H9 (cell line): ENCODE measurements around the gene PTGER4. TPM values are rescaled to one million over a fixed set of nuclear protein-coding genes. Genes with fewer than 3 reads are reported as not detected.
A peak's percentile ranks its signal among the peaks of the same experiment; 100 is the strongest.

ENCODE experiments used
- DNase-seq: peaks from one replicate; pipeline ENCODE4 v3.0.0-alpha.2; 2017
- H2AFZ ChIP-seq: one replicate; pipeline ENCODE4 v1.6.1; 2013; ENCODE audit warnings: mild to moderate bottlenecking, low read length, control low read depth, moderate library complexity
- H2AK5ac ChIP-seq: 2 replicates; pipeline ENCODE4 v1.6.1; 2013; ENCODE audit warnings: low read length, control low read depth, mixed read lengths; ENCODE audit not compliant: insufficient read length
- H2BK120ac ChIP-seq: one replicate; pipeline ENCODE4 v1.6.1; 2013; ENCODE audit warnings: low read depth, mild to moderate bottlenecking, low read length, control low read depth, inconsistent platforms; ENCODE audit not compliant: poor library complexity, severe bottlenecking
- H2BK12ac ChIP-seq: 2 replicates; pipeline ENCODE4 v1.6.1; 2013; ENCODE audit warnings: low read length, control low read depth, mixed read lengths, low read depth; ENCODE audit not compliant: insufficient read length
- H2BK15ac ChIP-seq: 2 replicates; pipeline ENCODE4 v1.6.1; 2013; ENCODE audit warnings: low read depth, low read length, control low read depth
- H2BK20ac ChIP-seq: one replicate; pipeline ENCODE4 v1.6.1; 2013; ENCODE audit warnings: low read depth, mild to moderate bottlenecking, low read length, control low read depth, inconsistent platforms; ENCODE audit not compliant: poor library complexity, severe bottlenecking
- H2BK5ac ChIP-seq: 2 replicates; pipeline ENCODE4 v1.6.1; 2013; ENCODE audit warnings: low read length, control low read depth, mixed read lengths; ENCODE audit not compliant: insufficient read length
- H3K14ac ChIP-seq: 2 replicates; pipeline ENCODE4 v1.6.1; 2013; ENCODE audit warnings: low read length, control low read depth; ENCODE audit not compliant: insufficient read depth
- H3K18ac ChIP-seq: 2 replicates; pipeline ENCODE4 v1.6.1; 2013; ENCODE audit warnings: low read depth, mild to moderate bottlenecking, mixed read lengths, low read length, control low read depth; ENCODE audit not compliant: insufficient read length
- H3K23ac ChIP-seq: 2 replicates; pipeline ENCODE4 v1.6.1; 2013; ENCODE audit warnings: low read length, control low read depth, mixed read lengths, low read depth; ENCODE audit not compliant: insufficient read length
- H3K23me2 ChIP-seq: 2 replicates; pipeline ENCODE4 v1.6.1; 2013; ENCODE audit warnings: low read depth, mild to moderate bottlenecking, mixed read lengths, low read length, control low read depth; ENCODE audit not compliant: insufficient read length, poor library complexity, severe bottlenecking
- H3K27ac ChIP-seq: 2 replicates; pipeline ENCODE4 v1.5.1; 2013; ENCODE audit warnings: low read length, control low read depth, mixed read lengths, low read depth; ENCODE audit not compliant: insufficient read length
- H3K27me3 ChIP-seq: 2 replicates; pipeline ENCODE4 v1.6.1; 2013; ENCODE audit warnings: low read length, control low read depth, inconsistent platforms; ENCODE audit not compliant: insufficient read depth
- H3K4ac ChIP-seq: 2 replicates; pipeline ENCODE4 v1.6.1; 2013; ENCODE audit warnings: low read depth, mild to moderate bottlenecking, control low read depth, inconsistent platforms, low read length, moderate library complexity
- H3K4me1 ChIP-seq: 2 replicates; pipeline ENCODE4 v1.6.1; 2013; ENCODE audit warnings: low read length, control low read depth, inconsistent platforms; ENCODE audit not compliant: insufficient read depth
- H3K4me2 ChIP-seq: 2 replicates; pipeline ENCODE4 v1.6.1; 2013; ENCODE audit warnings: low read length, control low read depth, mixed read lengths; ENCODE audit not compliant: insufficient read length, insufficient read depth
- H3K56ac ChIP-seq: 2 replicates; pipeline ENCODE4 v1.6.1; 2013; ENCODE audit warnings: low read depth, mild to moderate bottlenecking, mixed read lengths, low read length, control low read depth; ENCODE audit not compliant: insufficient read length
- H3K79me1 ChIP-seq: 2 replicates; pipeline ENCODE4 v1.6.1; 2013; ENCODE audit warnings: low read depth, mild to moderate bottlenecking, moderate library complexity, low read length, control low read depth, inconsistent platforms; ENCODE audit not compliant: insufficient read depth, poor library complexity, severe bottlenecking
- H3K79me2 ChIP-seq: 2 replicates; pipeline ENCODE4 v1.6.1; 2013; ENCODE audit warnings: low read length, control low read depth, inconsistent platforms; ENCODE audit not compliant: insufficient read depth
- H3K9ac ChIP-seq: 2 replicates; pipeline ENCODE4 v1.6.1; 2013; ENCODE audit warnings: low read length, control low read depth, mixed read lengths; ENCODE audit not compliant: insufficient read length; ENCODE audit errors: extremely low read depth
- H3K9me3 ChIP-seq: one replicate; pipeline ENCODE4 v1.6.1; 2013; ENCODE audit warnings: low read depth, low read length, inconsistent platforms; ENCODE audit not compliant: control insufficient read depth
- H3T11ph ChIP-seq: one replicate; pipeline ENCODE4 v1.6.1; 2013; ENCODE audit warnings: mild to moderate bottlenecking, low read length, control low read depth, inconsistent platforms
- H4K20me1 ChIP-seq: one replicate; pipeline ENCODE4 v1.6.1; 2013; ENCODE audit not compliant: control insufficient read depth, insufficient read length, insufficient read depth
- H4K5ac ChIP-seq: 2 replicates; pipeline ENCODE4 v1.6.1; 2013; ENCODE audit warnings: low read depth, mild to moderate bottlenecking, mixed read lengths, low read length, control low read depth; ENCODE audit not compliant: insufficient read length
- H4K8ac ChIP-seq: replicated peaks from 2 replicates; pipeline ENCODE4 v1.6.1; 2013; ENCODE audit warnings: low read length, control low read depth, mixed read lengths, low read depth; ENCODE audit not compliant: insufficient read length
- H4K91ac ChIP-seq: 2 replicates; pipeline ENCODE4 v1.6.1; 2013; ENCODE audit warnings: low read depth, mild to moderate bottlenecking, moderate library complexity, mixed read lengths, low read length, control low read depth; ENCODE audit not compliant: insufficient read length
- H3K27ac Mint-ChIP-seq, 3 experiments: 2 replicates in 2 of 3; 3 replicates in 1 of 3; pipeline ENCODE4 v1.8.0; 2020 to 2021; ENCODE audit warnings: mixed read lengths in 3 of 3, mild to moderate bottlenecking in 1 of 3, moderate library complexity in 1 of 3
- H3K27me3 Mint-ChIP-seq: 2 replicates; pipeline ENCODE4 v1.8.0; 2021; ENCODE audit warnings: low read depth, mild to moderate bottlenecking, moderate library complexity, mixed read lengths
- H3K36me3 Mint-ChIP-seq, 3 experiments: 2 replicates in 2 of 3; 3 replicates in 1 of 3; pipeline ENCODE4 v1.8.0; 2020 to 2021; ENCODE audit warnings: low read depth in 3 of 3, mixed read lengths in 3 of 3; ENCODE audit not compliant: insufficient read depth in 1 of 3
- H3K4me1 Mint-ChIP-seq, 2 experiments: 2 replicates each; pipeline ENCODE4 v1.8.0; 2020; ENCODE audit warnings: mixed read lengths in 2 of 2
- H3K4me3 Mint-ChIP-seq, 2 experiments: 2 replicates in 1 of 2; 3 replicates in 1 of 2; pipeline ENCODE4 v1.8.0; 2020 to 2021; ENCODE audit warnings: mild to moderate bottlenecking in 2 of 2, mixed read lengths in 2 of 2, moderate library complexity in 1 of 2
- H3K9me3 Mint-ChIP-seq, 2 experiments: 2 replicates in 1 of 2; 3 replicates in 1 of 2; pipeline ENCODE4 v1.8.0; 2020; ENCODE audit warnings: mild to moderate bottlenecking in 2 of 2, mixed read lengths in 2 of 2, moderate library complexity in 1 of 2
- WGBS: extraction: QIAGEN DNeasy Blood & Tissue Kit; methylation state at CpG from one replicate; pipeline ENCODE4 v1.1.7; 2013; ENCODE audit warnings: missing lambda C conversion rate, low lambda C conversion rate, mixed read lengths; ENCODE audit not compliant: insufficient read length; ENCODE audit errors: extremely low coverage; 5-methylcytosine and 5-hydroxymethylcytosine counted together
- total RNA-seq: library from RNA; stranded (reverse); gene quantifications from 2 replicates; pipeline ENCODE4 v1.2.1, GENCODE V29; 2021
- TF ChIP-seq, protein P1 (sequence below): fragments of 200-600 bp; sonication (generic); conservative IDR thresholded peaks from 3 replicates; pipeline ENCODE4 v1.8.0; 2021; ENCODE audit warnings: antibody characterized with exemption, mild to moderate bottlenecking

The PTGER4 gene
- total RNA-seq, 1 experiment from 2014 or later, result 0.35 TPM

DNA sequence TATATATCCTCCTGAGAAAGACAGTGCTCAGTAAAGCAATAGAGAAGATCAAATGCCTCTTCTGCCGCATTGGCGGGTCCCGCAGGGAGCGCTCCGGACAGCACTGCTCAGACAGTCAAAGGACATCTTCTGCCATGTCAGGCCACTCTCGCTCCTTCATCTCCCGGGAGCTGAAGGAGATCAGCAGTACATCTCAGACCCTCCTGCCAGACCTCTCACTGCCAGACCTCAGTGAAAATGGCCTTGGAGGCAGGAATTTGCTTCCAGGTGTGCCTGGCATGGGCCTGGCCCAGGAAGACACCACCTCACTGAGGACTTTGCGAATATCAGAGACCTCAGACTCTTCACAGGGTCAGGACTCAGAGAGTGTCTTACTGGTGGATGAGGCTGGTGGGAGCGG, 12.2 kb downstream of the PTGER4 start:
- Histone ChIP-seq H3K9me3 (no peaks in the 10 kb centered on the region), H3K23ac (no peak overlapping the region), H3K79me1 (no peaks in the 10 kb centered on the region), H4K91ac (no peak overlapping the region), H3T11ph (no peak overlapping the region), H4K5ac (no peak overlapping the region), H3K14ac (no peak overlapping the region), H2BK5ac (no peak overlapping the region), H2BK15ac (no peak overlapping the region), H3K56ac (no peak overlapping the region), H4K8ac (no peak overlapping the region), H3K4ac (no peak overlapping the region), H2AK5ac (no peak overlapping the region), H3K18ac (no peak overlapping the region), H3K4me1 (no peaks in the 10 kb centered on the region), H4K20me1 (no peaks in the 10 kb centered on the region), H3K4me2 (no peak overlapping the region), H3K9ac (no peak overlapping the region), H2BK12ac (no peak overlapping the region), H2AFZ (no peak overlapping the region), H3K23me2 (no peaks in the 10 kb centered on the region), H2BK120ac (no peak overlapping the region), H2BK20ac (no peak overlapping the region), H3K79me2 (no peaks in the 10 kb centered on the region), H3K27me3 (no peaks in the 10 kb centered on the region), H3K27ac (no peak overlapping the region)
- no CpG with 5 or more reads among the region's 9 CpGs for WGBS
- no peak for DNase-seq
- no peaks in the 10 kb centered on the region; a peak in 1 of 5 replicates for H3K9me3 Mint-ChIP-seq
- peaks cover 0 to 2% of the 10 kb centered on the region in 2 experiments; a peak in 2 of 4 replicates for H3K4me1 Mint-ChIP-seq
- 0 out of 7 replicates have a peak overlapping the region, but pooled peaks of 1 of the 3 experiments have one; percentile 45 for H3K27ac Mint-ChIP-seq
- peaks cover 0 to 1% (median 0%) of the 10 kb centered on the region in 3 experiments; a peak in 1 of 7 replicates for H3K36me3 Mint-ChIP-seq
- no peak overlapping the region for H3K4me3 Mint-ChIP-seq
- TF ChIP-seq, protein P1, sequence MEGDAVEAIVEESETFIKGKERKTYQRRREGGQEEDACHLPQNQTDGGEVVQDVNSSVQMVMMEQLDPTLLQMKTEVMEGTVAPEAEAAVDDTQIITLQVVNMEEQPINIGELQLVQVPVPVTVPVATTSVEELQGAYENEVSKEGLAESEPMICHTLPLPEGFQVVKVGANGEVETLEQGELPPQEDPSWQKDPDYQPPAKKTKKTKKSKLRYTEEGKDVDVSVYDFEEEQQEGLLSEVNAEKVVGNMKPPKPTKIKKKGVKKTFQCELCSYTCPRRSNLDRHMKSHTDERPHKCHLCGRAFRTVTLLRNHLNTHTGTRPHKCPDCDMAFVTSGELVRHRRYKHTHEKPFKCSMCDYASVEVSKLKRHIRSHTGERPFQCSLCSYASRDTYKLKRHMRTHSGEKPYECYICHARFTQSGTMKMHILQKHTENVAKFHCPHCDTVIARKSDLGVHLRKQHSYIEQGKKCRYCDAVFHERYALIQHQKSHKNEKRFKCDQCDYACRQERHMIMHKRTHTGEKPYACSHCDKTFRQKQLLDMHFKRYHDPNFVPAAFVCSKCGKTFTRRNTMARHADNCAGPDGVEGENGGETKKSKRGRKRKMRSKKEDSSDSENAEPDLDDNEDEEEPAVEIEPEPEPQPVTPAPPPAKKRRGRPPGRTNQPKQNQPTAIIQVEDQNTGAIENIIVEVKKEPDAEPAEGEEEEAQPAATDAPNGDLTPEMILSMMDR, result no peak
- H3K27me3 Mint-ChIP-seq, result no peaks in the 10 kb centered on the region
